ENCODE data around the gene ANO2.

The ANO2 gene

DNA sequence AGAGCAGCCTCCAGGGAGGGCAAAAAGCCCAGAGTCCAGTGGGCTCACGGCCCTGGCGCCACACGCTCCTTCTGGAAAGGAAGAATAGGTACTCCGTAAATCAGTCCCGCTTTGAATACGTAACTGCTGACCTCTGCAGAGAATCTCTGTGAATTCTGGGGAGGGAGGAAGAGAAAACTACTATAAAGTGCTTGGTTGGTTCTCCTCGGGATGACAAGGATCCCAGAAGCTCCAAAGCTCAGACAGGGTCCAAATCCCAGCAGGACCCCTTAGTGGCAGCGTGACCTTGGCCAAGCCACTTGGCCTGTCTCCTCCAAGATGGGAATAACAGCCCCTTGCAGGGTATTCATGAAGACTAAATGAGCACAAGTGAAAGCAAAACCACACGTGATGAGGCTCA lies 31.7 kb downstream of the ANO2 start:
- TF ChIP-seq FOXP2 (optimal IDR thresholded peaks at IDR 0.05; ENCODE audit: borderline replicate concordance, extremely low read depth, extremely low read length, insufficient read depth), result no peak
- no peak for TF ChIP-seq TAF1 (IDR thresholded peaks at IDR 0.05; ENCODE audit: borderline replicate concordance, insufficient read depth, low read length)
- TF ChIP-seq SIN3A (IDR thresholded peaks at IDR 0.05; ENCODE audit: borderline replicate concordance, insufficient read depth, low read length), result no peak
- TF ChIP-seq, protein P1, sequence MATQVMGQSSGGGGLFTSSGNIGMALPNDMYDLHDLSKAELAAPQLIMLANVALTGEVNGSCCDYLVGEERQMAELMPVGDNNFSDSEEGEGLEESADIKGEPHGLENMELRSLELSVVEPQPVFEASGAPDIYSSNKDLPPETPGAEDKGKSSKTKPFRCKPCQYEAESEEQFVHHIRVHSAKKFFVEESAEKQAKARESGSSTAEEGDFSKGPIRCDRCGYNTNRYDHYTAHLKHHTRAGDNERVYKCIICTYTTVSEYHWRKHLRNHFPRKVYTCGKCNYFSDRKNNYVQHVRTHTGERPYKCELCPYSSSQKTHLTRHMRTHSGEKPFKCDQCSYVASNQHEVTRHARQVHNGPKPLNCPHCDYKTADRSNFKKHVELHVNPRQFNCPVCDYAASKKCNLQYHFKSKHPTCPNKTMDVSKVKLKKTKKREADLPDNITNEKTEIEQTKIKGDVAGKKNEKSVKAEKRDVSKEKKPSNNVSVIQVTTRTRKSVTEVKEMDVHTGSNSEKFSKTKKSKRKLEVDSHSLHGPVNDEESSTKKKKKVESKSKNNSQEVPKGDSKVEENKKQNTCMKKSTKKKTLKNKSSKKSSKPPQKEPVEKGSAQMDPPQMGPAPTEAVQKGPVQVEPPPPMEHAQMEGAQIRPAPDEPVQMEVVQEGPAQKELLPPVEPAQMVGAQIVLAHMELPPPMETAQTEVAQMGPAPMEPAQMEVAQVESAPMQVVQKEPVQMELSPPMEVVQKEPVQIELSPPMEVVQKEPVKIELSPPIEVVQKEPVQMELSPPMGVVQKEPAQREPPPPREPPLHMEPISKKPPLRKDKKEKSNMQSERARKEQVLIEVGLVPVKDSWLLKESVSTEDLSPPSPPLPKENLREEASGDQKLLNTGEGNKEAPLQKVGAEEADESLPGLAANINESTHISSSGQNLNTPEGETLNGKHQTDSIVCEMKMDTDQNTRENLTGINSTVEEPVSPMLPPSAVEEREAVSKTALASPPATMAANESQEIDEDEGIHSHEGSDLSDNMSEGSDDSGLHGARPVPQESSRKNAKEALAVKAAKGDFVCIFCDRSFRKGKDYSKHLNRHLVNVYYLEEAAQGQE (IDR thresholded peaks at IDR 0.05; ENCODE audit: insufficient read depth in 1 of 2, low read depth in 2 of 2, low read length in 2 of 2), result no peak
- TF ChIP-seq POLR2AphosphoS5 (IDR thresholded peaks at IDR 0.05; ENCODE audit: low read depth, low read length), result no peak

DNA sequence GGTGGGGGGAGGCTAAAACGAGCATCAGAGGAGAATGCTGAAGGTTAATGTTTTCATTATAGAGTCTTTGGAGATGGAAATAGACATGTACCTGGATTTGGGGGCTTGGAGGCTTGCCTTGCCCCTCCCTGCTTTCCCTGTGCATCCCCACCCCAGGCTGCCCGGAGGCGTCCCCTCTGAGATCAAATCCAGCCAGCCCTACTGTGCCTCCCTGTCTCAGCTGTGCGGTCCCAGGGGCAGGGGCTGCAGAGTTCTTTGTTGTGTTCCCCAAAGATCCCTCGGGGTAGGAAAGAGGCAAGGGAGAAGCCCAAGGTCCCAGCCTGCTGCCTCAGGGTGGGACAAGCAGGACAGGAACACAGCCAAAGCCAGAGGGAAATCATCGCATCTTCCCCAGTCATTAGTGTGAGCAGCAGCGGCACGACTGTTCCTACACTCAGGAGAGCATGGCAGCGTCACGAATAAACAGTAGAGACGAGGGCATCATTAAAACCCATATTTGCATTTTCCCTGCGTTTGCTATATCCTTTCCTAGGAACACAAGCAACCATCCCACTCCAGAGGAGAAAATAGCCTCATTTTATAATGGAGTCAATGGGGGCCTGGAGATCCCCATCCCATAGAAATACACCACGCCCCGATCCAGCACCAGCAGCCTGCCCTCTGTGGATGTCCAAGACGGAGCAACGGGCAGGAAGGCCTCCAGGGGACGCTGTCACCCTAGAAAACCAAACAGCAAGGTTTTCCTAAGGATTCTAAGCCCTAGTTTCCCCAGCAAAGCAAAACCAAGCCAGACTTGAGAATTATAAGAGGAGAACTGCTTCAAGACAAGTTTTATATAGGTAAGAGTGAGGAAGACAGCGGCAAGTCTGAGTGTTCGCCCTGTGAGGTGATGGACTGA lies 32.4 kb downstream of the ANO2 start:
- TF ChIP-seq, protein P1 (IDR thresholded peaks at IDR 0.05; ENCODE audit: insufficient read depth in 1 of 2, low read depth in 2 of 2, low read length in 2 of 2), result no peak
- TF ChIP-seq POLR2AphosphoS5 (IDR thresholded peaks at IDR 0.05; ENCODE audit: low read depth, low read length) (no peak), SIN3A (IDR thresholded peaks at IDR 0.05; ENCODE audit: borderline replicate concordance, insufficient read depth, low read length) (no peak), TAF1 (IDR thresholded peaks at IDR 0.05; ENCODE audit: borderline replicate concordance, insufficient read depth, low read length) (no peak), FOXP2 (optimal IDR thresholded peaks at IDR 0.05; ENCODE audit: borderline replicate concordance, extremely low read depth, extremely low read length, insufficient read depth) (no peak)

DNA sequence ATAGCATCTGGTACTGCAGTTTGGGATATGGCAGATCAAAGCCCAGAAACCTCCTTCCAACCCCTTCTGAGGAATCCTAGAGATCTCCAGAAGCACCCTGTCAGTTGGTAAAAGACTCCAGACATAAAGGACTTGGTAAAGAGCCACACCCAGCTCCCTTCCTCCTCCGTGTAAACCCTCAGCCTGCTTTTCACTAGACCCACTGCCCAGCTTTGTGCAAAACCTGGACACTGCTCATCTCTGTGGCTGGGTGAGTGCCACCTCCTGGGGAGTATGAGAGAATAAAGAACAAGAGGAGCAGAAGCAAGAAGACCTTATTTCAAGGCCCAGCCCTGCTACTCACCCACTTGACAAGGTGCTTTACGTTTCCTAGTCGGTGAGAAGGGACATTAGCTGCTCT lies 33.0 kb downstream of the ANO2 start:
- TF ChIP-seq, protein P1 (IDR thresholded peaks at IDR 0.05; ENCODE audit: insufficient read depth in 1 of 2, low read depth in 2 of 2, low read length in 2 of 2), result no peak
- TF ChIP-seq FOXP2 (optimal IDR thresholded peaks at IDR 0.05; ENCODE audit: borderline replicate concordance, extremely low read depth, extremely low read length, insufficient read depth), result no peak
- no peak for TF ChIP-seq POLR2AphosphoS5 (IDR thresholded peaks at IDR 0.05; ENCODE audit: low read depth, low read length)

DNA sequence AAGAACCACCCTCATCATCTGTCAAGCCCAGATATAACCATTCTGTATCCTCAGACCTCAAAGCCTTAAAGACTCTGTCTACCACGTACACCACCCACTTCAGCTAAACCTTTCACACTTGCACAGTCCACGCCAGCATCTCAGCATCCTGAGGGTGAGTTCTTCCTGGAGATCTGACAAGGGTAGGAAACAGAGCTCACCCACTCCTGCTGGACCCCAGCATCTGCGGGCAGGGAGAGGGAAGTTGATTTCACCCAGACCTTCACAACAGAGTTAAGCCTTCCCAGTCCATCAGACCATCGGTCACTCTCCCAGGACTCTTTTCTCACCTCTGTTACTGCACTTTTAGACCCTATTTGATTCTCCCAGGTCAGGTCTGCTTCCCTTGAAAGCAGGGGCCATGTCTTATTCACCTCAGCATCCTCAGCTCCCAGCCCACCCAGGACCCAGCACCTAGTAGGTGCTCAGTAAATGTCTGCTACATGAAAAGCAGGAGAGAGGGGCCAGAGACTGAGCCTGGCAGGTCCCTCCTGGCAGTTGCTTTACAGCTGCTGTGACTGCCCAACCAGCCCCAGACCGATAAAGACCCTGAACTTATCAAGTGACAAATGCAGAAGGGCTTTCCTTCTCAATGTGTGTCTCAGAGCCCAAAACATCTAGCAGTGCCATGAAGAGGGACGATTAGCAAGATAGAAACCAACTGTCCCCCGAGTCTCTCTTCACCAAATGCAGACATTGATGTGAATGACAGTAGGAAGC lies 34.1 kb downstream of the ANO2 start:
- no peak for TF ChIP-seq SIN3A (IDR thresholded peaks at IDR 0.05; ENCODE audit: borderline replicate concordance, insufficient read depth, low read length)
- TF ChIP-seq, protein P1 (IDR thresholded peaks at IDR 0.05; ENCODE audit: insufficient read depth in 1 of 2, low read depth in 2 of 2, low read length in 2 of 2), result no peak
- TF ChIP-seq POLR2AphosphoS5 (IDR thresholded peaks at IDR 0.05; ENCODE audit: low read depth, low read length), result no peak
- TF ChIP-seq FOXP2 (optimal IDR thresholded peaks at IDR 0.05; ENCODE audit: borderline replicate concordance, extremely low read depth, extremely low read length, insufficient read depth), result no peak
